ENCODE results near the gene IL37. TPM values are rescaled to one million over a fixed set of nuclear protein-coding genes. Genes with fewer than 3 reads are reported as not detected.

Gene IL37
- total and polyA plus RNA-seq, 9 donors = not detected

DNA sequence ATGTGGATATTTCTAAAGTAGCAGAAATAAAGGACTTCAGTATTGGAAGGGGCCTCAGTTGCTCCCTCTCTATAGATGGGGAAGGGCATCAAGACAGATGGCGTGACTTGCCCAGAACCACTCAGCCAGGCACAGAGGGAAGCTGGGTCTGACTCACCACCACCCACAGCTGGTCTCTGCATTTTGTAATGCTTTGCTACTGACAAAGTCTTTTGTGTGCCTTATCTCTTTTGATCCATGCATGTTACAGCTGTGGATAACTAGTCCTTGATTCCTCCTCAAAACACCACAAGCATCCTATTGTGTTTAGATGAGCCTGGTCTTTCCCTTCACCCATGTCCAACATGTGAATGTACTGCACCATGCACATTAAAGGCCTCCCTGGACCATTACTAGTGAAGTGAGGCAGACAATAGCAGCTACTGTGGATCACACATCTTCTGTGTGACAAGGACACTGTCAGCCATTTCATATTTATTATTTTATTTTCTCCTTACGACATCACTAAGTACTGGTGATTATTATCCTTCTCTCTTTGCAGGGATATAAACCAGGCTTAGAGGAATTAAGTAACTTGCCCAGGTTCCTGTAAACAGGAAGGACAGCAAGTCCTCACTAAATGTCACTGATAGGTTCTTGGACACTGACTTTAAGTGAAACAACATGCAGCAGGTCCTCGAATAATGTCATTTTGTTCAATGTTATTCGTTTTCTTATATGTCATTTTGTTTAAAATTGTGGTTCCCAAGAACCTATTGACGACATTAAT, 29.6 kb upstream of the IL37 start:
- Histone ChIP-seq H3K4me3 (no peak overlapping the region), H3K9me3 (no peaks in the 10 kb centered on the region), H3K27ac (no peak overlapping the region), H3K36me3 (no peaks in the 10 kb centered on the region), H3K4me1 (ENCODE audit: insufficient read depth) (no peaks in the 10 kb centered on the region), H3K27me3 (no peaks in the 10 kb centered on the region)
- WGBS, 3 donors = 80 to 84% (median 84%) methylated on average over 5 of the region's 5 CpGs
- no peak for TF ChIP-seq POLR2A (IDR thresholded peaks at IDR 0.05)
- TF ChIP-seq, protein P1, sequence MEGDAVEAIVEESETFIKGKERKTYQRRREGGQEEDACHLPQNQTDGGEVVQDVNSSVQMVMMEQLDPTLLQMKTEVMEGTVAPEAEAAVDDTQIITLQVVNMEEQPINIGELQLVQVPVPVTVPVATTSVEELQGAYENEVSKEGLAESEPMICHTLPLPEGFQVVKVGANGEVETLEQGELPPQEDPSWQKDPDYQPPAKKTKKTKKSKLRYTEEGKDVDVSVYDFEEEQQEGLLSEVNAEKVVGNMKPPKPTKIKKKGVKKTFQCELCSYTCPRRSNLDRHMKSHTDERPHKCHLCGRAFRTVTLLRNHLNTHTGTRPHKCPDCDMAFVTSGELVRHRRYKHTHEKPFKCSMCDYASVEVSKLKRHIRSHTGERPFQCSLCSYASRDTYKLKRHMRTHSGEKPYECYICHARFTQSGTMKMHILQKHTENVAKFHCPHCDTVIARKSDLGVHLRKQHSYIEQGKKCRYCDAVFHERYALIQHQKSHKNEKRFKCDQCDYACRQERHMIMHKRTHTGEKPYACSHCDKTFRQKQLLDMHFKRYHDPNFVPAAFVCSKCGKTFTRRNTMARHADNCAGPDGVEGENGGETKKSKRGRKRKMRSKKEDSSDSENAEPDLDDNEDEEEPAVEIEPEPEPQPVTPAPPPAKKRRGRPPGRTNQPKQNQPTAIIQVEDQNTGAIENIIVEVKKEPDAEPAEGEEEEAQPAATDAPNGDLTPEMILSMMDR (IDR thresholded peaks at IDR 0.05) = no peak
- TF ChIP-seq EP300 (IDR thresholded peaks at IDR 0.05) = no peak
- intact Hi-C loops (cut with DNase I) = no loop called here
- no peak for DNase-seq

GRCh38 chr2:112883669-112884068, 27.3 kb upstream of the IL37 start:
- Histone ChIP-seq H3K9me3 (no peaks in the 10 kb centered on the region), H3K4me3 (no peak overlapping the region), H3K36me3 (no peaks in the 10 kb centered on the region), H3K4me1 (ENCODE audit: insufficient read depth) (no peaks in the 10 kb centered on the region), H3K27ac (no peak overlapping the region), H3K27me3 (no peaks in the 10 kb centered on the region)
- DNase-seq = no peak
- TF ChIP-seq, protein P1 (IDR thresholded peaks at IDR 0.05) = no peak
- no peak for TF ChIP-seq POLR2A (IDR thresholded peaks at IDR 0.05)
- intact Hi-C loops (cut with DNase I) = no loop called here
- WGBS, 3 donors = 71 to 80% (median 79%) methylated on average over 2 of the region's 2 CpGs

DNA sequence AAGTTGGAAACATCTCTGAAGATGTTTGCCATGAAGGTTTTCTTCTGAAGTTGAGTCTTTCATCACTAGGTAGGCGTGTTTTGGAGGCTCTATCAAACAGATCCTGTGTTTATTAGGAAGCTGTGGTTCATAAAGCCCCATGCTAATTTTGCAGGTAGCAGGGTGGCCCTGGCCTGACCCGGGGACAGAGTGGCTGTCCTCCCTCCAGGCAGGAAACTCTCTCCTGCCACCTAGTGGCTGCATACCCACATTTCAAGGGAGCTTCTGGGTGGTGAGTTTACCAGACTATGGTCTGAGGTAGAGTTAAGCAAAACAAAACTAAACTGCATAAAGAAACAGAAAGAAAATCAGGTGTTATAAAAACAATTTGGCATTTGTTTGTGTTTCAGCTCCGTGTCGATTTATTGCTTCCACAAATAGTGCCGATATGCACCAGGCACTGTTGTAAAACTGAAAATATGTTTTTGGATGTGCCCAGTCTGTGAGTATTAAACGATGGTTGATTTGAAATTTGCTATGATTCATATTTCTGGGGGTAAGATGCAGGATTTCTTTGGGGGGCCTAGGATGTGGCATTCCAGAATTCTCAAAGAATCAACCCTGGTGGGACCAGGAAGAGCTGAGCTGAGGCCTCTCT, 26.0 kb upstream of the IL37 start:
- no peak for DNase-seq
- Histone ChIP-seq H3K4me3 (no peak overlapping the region), H3K27ac (no peak overlapping the region), H3K9me3 (no peaks in the 10 kb centered on the region), H3K36me3 (no peaks in the 10 kb centered on the region), H3K27me3 (no peaks in the 10 kb centered on the region), H3K4me1 (ENCODE audit: insufficient read depth) (no peaks in the 10 kb centered on the region)
- 40 to 50% (median 47%) methylated on average over 6 of the region's 6 CpGs for WGBS, 3 donors
- no peak for TF ChIP-seq EP300 (IDR thresholded peaks at IDR 0.05)
- TF ChIP-seq, protein P1 (IDR thresholded peaks at IDR 0.05) = no peak
- TF ChIP-seq POLR2A (IDR thresholded peaks at IDR 0.05) = no peak
- intact Hi-C loops (cut with DNase I) = no loop called here

DNA sequence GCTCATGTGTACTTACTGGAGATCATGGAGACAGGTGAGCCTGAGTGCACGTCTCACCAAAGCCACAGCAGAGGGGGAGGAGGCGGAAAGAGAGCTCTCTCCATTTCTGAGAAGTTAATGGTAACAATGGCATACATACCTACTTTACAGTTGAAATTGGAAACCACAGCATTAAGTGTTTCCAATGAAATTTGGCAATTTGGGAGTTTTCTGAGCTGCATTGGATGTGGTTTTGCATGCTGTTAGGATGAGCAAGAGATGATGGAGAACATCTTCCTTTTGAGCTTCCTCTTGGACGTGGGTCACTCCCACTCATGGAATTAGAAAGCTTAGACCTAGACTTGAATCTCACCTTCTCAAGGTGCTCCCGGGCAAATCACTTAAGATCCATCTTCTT, 25.5 kb upstream of the IL37 start:
- Histone ChIP-seq H3K27me3 (no peaks in the 10 kb centered on the region), H3K36me3 (no peaks in the 10 kb centered on the region), H3K27ac (no peak overlapping the region), H3K4me3 (no peak overlapping the region), H3K4me1 (ENCODE audit: insufficient read depth) (no peaks in the 10 kb centered on the region), H3K9me3 (no peaks in the 10 kb centered on the region)
- DNase-seq = no peak
- TF ChIP-seq, protein P1 (IDR thresholded peaks at IDR 0.05) = no peak
- no peak for TF ChIP-seq EP300 (IDR thresholded peaks at IDR 0.05)
- TF ChIP-seq POLR2A (IDR thresholded peaks at IDR 0.05) = no peak
- intact Hi-C loops (cut with DNase I) = no loop called here
- 73 to 77% (median 73%) methylated on average over 4 of the region's 4 CpGs for WGBS, 3 donors
